A673 (cell line): ENCODE measurements around the gene RUNX2. TPM values are rescaled to one million over a fixed set of nuclear protein-coding genes. Genes with fewer than 3 reads are reported as not detected.

Experiments used
- BruUV-seq: library from RNA; stranded (reverse); fragments of 400-500 nt; replicated peaks from 2 replicates; lab custom pipeline; 2021; lab: Mats Ljungman, UMichigan
- CTCF ChIA-PET: fragments of 300-600 bp; sonication (Branson Sonifier 250); formaldehyde crosslinking; loops from one replicate; lab custom pipeline; 2022; ENCODE audit warnings: antibody characterized with exemption; lab: Charles Lee
- POLR2A ChIA-PET: fragments of 300-600 bp; sonication (Branson Sonifier 250); formaldehyde crosslinking; loops from one replicate; lab custom pipeline; 2022; ENCODE audit warnings: antibody characterized with exemption; ENCODE audit not compliant: low non-redundant PET; lab: Charles Lee
- DNase-seq: peaks from one replicate; pipeline ENCODE4 v3.0.0-alpha.2; 2015; ENCODE audit warnings: low spot score
- H3K27ac ChIP-seq: fragments of 200-600 bp; sonication (generic); 2 replicates; pipeline ENCODE4 v1.5.1; 2016; ENCODE audit warnings: mixed run types, low read depth, mild to moderate bottlenecking, mixed read lengths, antibody characterized with exemption, low read length; ENCODE audit not compliant: poor library complexity, severe bottlenecking
- H3K27me3 ChIP-seq: fragments of 200-600 bp; sonication (generic); replicated peaks from 2 replicates; pipeline ENCODE4 v1.6.1; 2017; ENCODE audit warnings: mixed run types, low read depth, mild to moderate bottlenecking, mixed read lengths, antibody characterized with exemption, low read length; ENCODE audit not compliant: insufficient read depth, poor library complexity
- H3K36me3 ChIP-seq: fragments of 200-600 bp; sonication (generic); 2 replicates; pipeline ENCODE4 v1.6.1; 2016; ENCODE audit warnings: mixed run types, mild to moderate bottlenecking, mixed read lengths, antibody characterized with exemption, low read length; ENCODE audit not compliant: insufficient read depth, poor library complexity, severe bottlenecking
- H3K4me1 ChIP-seq: fragments of 200-600 bp; sonication (generic); 2 replicates; pipeline ENCODE4 v1.6.1; 2017; ENCODE audit warnings: mixed run types, mild to moderate bottlenecking, mixed read lengths, antibody characterized with exemption, low read length; ENCODE audit not compliant: insufficient read depth, poor library complexity, severe bottlenecking
- H3K4me3 ChIP-seq: fragments of 200-600 bp; sonication (generic); 2 replicates; pipeline ENCODE4 v1.5.1; 2016; ENCODE audit warnings: low read depth, mixed run types, mild to moderate bottlenecking, mixed read lengths, low read length; ENCODE audit not compliant: poor library complexity, severe bottlenecking
- H3K9me3 ChIP-seq: fragments of 200-600 bp; sonication (generic); 2 replicates; pipeline ENCODE4 v1.6.1; 2016; ENCODE audit warnings: mixed run types, low read depth, mild to moderate bottlenecking, mixed read lengths, antibody characterized with exemption, low read length; ENCODE audit not compliant: poor library complexity, severe bottlenecking
- EZH2 ChIP-seq: fragments of 200-600 bp; sonication (generic); IDR thresholded peaks from 2 replicates; pipeline ENCODE4 v1.6.1; 2017; ENCODE audit warnings: borderline replicate concordance, low read depth, mild to moderate bottlenecking, mixed read lengths, antibody characterized with exemption, low read length; ENCODE audit not compliant: poor library complexity, severe bottlenecking
- intact Hi-C: fragments of 100-400 bp; cut with micrococcal nuclease; formaldehyde crosslinking; loops from one replicate; pipeline ENCODE4 v1.10.0; 2022; ENCODE audit not compliant: unreplicated experiment
- total RNA-seq: library from RNA; stranded (reverse); gene quantifications from 2 replicates; pipeline ENCODE4 v1.2.3, GENCODE V29; 2021
- TF ChIP-seq, protein P1 (sequence below): fragments of 300-800, 200-600 bp; sonication (generic); conservative IDR thresholded peaks from 2 replicates; pipeline ENCODE4 v1.5.1; 2017; ENCODE audit warnings: low read depth, mild to moderate bottlenecking, antibody characterized with exemption, low read length, moderate library complexity, mixed read lengths

Gene RUNX2
- total RNA-seq, 1 experiment from 2014 or later = 4.9 TPM

DNA sequence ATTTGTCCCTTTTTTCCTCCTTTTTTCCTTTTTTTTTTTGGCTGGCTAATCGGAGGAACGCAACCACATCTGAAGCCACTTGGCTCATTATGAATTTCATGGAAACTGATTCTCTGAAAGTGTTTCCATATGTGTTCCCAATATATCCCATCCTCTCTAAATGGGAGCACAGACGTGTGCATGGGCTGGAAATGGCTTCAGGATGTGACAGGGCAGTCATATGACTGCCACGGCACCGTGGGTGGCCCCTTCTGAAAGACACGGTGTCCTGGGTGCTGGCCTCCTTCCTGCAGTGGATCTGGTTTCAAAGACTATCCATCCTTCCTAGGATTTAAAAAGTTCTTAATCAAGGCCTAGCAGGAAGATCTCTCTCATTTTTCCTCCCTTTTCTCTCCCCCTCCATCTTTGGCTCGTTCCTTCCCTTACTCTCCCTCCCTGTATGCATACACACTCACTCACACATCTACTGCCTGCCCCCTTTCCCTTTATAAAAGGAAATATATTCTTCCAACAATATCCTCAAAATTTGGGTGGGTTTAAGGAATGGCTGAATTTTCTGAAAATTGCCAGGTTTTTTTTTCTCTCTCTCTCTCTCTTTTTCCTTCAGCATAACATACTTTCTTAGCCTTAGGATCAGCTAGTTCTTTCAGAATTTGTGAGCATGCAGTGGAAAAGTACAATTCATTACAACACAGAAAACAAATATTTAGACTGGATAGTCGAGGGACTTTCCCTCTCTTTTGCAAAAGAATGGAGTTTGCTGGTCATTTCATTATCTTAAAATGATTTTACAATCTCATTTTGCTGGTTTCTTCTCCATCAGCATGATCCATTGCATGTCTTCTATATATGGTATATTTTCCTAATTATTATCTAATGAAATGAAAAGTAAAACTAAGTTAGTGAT lies 210.8 kb downstream of the RUNX2 start:
- TF ChIP-seq, protein P1, sequence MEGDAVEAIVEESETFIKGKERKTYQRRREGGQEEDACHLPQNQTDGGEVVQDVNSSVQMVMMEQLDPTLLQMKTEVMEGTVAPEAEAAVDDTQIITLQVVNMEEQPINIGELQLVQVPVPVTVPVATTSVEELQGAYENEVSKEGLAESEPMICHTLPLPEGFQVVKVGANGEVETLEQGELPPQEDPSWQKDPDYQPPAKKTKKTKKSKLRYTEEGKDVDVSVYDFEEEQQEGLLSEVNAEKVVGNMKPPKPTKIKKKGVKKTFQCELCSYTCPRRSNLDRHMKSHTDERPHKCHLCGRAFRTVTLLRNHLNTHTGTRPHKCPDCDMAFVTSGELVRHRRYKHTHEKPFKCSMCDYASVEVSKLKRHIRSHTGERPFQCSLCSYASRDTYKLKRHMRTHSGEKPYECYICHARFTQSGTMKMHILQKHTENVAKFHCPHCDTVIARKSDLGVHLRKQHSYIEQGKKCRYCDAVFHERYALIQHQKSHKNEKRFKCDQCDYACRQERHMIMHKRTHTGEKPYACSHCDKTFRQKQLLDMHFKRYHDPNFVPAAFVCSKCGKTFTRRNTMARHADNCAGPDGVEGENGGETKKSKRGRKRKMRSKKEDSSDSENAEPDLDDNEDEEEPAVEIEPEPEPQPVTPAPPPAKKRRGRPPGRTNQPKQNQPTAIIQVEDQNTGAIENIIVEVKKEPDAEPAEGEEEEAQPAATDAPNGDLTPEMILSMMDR = no peak
- no peak for TF ChIP-seq EZH2
- no peaks in the 10 kb centered on the region for H3K9me3 ChIP-seq
- no peaks in the 10 kb centered on the region for H3K27me3 ChIP-seq
- intact Hi-C loops = no loop called here
- no peak overlapping the region for H3K27ac ChIP-seq
- H3K36me3 ChIP-seq = no peaks in the 10 kb centered on the region
- no TSS peak for BruUV-seq
- H3K4me1 ChIP-seq = peaks cover 11% of the 10 kb centered on the region
- no peak overlapping the region for H3K4me3 ChIP-seq
- ChIA-PET CTCF (no interaction called here), POLR2A (interaction anchor here (0.6 kb wide), 1 partner anchor 66 kb away, joined by 3 read pairs; no protein-coding TSS in a partner anchor)
- DNase-seq = peak; percentile 36

DNA sequence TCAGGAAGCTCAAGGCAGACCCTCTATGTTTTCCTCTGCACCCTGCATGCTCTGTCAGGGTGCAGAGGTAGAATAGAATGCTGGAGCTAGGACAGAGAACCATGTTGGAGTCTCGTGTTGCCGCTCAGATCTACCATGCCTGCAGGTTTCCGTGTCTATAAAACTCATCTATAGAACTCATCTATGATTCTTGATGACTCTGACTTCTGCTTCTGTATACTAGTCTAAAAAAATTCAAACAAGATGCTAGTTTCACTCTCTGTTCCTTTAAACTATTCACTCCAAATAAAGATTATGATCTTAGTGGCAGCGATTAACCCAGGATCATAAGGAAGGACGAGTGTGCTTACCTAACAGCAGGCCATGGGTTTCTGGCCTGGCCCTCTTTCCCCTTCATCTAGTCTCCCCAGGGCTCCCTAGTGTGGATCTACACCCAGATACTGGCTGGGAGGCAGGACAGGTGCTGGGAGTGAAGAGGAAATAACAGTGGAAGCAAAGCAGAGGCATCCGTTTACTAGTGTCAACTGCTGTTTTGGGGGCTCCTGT lies 212.3 kb downstream of the RUNX2 start:
- TF ChIP-seq EZH2 = no peak
- ChIA-PET POLR2A (no interaction called here), CTCF (no interaction called here)
- no peaks in the 10 kb centered on the region for H3K36me3 ChIP-seq
- no peak overlapping the region for H3K27ac ChIP-seq
- no peaks in the 10 kb centered on the region for H3K9me3 ChIP-seq
- intact Hi-C loops = no loop called here
- no peaks in the 10 kb centered on the region for H3K27me3 ChIP-seq
- DNase-seq = no peak
- H3K4me1 ChIP-seq = peaks cover 11% of the 10 kb centered on the region
- no TSS peak for BruUV-seq
- no peak overlapping the region for H3K4me3 ChIP-seq

DNA sequence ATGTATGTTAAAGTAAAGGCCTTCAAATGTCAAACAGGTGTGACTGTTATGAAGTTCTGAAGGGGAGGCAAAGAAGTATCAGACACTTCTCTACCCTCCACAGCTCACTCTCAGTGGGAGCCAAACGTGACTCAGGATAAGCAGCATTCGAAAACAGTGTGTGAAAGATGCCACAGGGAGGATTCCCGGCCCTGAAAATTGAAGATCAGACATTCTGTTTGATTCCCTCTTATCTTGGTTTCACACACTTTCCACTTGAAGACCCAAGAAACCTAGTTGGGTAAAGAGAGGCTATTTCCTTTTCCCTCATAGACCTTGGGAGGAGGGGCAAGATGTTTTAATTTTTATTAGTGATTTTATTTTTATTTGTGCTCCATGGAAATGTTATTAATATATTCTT lies 213.8 kb downstream of the RUNX2 start:
- CTCF ChIA-PET = no interaction called here

More for the DNA sequence above, 213.8 kb downstream of the RUNX2 start:
- H3K27me3 ChIP-seq = no peaks in the 10 kb centered on the region
- no peaks in the 10 kb centered on the region for H3K9me3 ChIP-seq
- DNase-seq = no peak
- POLR2A ChIA-PET = no interaction called here
- H3K36me3 ChIP-seq = no peaks in the 10 kb centered on the region
- H3K4me3 ChIP-seq = no peak overlapping the region
- no TSS peak for BruUV-seq
- intact Hi-C loops = no loop called here
- H3K4me1 ChIP-seq = peaks cover 11% of the 10 kb centered on the region
- no peak overlapping the region for H3K27ac ChIP-seq
- no peak for TF ChIP-seq EZH2
- TF ChIP-seq, protein P1 = no peak
